GM20431 (cell line): ENCODE data around the gene EEPD1.

ENCODE experiments used
- in situ Hi-C: fragments of 300-500 bp; cut with MseI, MboI; formaldehyde crosslinking; loops from one replicate; pipeline ENCODE4 v1.15.0; 2020; ENCODE audit warnings: low sequenced_read_pairs; ENCODE audit not compliant: unreplicated experiment

The EEPD1 gene

GRCh38 chr7:36188266-36188665 lies 35.2 kb downstream of the EEPD1 start:
- in situ Hi-C loops, result no loop called here

- in situ Hi-C loops, result no loop called here
Measured at GRCh38 chr7:36188906-36189305, 35.9 kb downstream of the EEPD1 start.

DNA sequence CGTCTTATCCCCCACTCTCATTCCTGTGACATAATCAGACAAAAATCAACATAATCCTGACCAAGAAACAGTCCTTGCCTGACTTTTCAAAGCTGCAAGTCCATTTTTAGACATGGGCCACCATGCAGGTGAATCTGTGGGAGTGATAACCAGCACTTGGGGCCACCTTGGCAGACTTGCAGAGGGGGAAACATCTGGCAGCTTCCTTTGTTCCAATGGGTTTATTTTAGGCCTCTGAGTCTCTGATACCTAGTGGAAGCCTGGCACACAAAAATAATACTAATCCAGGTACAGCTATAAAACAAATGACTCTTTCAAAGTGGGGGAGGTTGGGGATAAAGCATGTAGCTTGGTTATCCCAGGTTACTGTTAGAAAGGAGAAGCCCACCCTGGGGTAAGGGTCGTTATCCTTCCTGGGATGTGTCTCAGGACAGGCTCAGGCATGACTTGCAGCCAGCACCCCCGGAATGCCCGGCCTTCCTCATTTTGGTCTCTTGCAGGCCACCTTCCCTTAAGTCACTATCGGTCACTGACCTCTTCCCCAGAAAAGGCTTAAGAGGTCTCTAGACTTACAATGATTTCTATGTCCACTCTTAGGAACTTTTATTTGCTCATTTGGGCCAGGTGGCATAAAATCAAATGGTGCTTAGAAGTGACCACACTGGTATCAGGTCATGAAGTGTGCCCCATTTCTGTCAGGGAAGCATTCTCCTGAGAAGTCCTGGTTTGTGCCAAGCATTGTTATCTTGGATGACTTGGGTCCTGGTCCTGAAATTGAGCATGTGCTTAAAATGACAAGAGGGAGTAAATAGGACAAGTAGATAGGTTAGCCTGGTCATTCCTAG lies 37.6 kb downstream of the EEPD1 start:
- in situ Hi-C loops, result no loop called here

GRCh38 chr7:36191292-36191920 lies 38.4 kb downstream of the EEPD1 start:
- in situ Hi-C loops, result no loop called here

DNA sequence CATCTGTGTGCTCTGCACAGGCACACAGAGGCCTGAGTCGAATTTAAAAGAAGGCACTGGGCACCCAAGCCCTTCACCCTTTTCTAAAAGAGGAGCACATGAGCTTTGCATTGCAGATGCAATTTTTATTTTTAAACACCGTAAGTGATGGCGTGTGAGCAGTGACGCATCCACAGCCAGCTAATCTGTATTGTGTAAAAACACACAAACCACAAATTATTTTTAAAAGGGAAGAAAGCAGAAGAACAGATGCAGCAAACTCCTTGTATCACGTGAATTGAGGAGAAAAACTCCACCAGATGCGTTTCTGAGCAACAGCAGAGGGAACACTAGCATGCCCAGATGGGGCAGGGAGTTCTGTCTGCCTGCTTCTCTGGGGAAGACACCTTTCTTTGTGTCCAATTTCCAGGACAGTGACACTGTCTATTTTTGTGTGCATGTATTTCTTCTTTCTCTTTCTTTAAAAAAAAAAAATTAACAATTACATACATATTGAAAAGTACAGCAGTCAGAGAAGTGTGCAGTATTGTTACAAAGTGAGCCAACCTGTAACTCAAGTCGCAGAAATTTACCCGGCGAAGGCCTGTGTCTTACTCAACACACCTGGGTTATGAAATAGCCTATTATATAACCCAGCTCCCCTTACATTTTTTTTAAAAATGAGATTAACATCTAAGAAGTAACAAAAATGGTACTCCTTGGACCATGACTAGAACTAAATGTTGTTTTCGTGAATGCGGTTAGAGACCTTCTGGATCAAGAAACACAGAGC lies 39.2 kb downstream of the EEPD1 start:
- in situ Hi-C loops, result no loop called here

GRCh38 chr7:36192877-36193276 lies 39.8 kb downstream of the EEPD1 start:
- in situ Hi-C loops, result no loop called here

- in situ Hi-C loops, result no loop called here
Measured at GRCh38 chr7:36198854-36199266, 45.8 kb downstream of the EEPD1 start.

- in situ Hi-C loops, result no loop called here
Measured at GRCh38 chr7:36199329-36199728, 46.3 kb downstream of the EEPD1 start.

DNA sequence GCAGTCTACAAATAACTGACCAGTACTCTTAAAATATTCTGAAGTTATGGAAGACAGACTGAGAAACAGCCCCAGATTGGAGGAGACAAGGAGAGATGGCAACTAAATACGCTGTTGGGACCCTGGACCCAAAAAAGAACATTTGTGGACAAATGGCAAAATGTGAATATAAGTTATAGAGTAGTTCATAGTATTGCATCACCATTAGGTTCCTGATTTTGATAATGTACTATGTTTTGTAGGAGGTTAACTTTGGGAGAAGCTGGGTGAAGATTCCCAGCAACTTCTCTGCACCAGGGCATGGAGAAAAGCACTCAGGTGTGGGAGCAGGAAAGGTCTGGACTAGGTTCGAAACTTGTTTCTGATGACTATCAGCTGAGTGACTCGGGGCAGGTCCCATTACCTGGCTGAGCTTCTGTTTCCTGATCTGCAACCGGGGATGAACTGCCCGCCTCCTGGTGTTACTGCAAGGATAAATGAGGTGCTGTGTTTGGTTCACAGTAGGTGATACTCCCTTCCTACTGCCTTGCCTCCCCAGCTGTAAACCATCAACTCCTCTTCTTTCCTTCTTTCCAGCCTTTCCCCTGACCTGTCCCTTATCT lies 48.2 kb downstream of the EEPD1 start:
- in situ Hi-C loops, result no loop called here

GRCh38 chr7:36202398-36202797 lies 49.3 kb downstream of the EEPD1 start:
- in situ Hi-C loops, result no loop called here

DNA sequence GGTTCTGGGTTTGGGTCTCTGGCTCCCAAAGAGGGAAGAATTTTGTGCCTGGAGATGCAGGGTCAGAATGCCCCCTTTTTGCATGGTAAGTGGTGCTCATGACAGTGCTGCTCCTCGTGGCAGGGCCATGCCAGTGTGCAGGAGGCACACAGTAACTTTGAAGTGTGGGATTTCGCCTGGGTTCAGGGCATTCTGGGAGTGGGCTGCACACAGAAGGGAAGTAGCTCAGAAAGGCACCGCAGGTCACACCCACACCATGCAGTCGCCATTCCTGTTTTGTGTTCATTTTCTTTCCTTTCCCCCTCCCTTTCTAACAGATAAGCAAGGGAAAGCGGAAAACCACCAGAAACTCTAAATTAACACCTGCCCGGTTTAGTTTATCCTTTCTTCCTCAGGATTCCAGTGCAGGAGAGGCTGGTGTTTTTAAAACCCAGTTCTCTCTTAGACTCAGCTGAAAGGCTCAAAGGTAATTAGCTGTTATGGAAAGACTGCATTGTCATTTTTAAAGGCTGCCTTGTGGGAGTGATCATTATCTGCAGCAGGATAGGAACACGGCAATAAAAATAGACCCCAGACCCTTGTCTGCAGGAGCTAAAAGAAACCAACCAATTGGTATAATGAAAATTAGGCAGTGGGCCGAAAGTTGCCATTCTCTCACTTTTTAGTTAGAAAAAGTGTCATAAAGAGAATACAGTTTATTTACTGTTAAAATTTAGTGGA lies 50.2 kb downstream of the EEPD1 start:
- in situ Hi-C loops, result no loop called here

DNA sequence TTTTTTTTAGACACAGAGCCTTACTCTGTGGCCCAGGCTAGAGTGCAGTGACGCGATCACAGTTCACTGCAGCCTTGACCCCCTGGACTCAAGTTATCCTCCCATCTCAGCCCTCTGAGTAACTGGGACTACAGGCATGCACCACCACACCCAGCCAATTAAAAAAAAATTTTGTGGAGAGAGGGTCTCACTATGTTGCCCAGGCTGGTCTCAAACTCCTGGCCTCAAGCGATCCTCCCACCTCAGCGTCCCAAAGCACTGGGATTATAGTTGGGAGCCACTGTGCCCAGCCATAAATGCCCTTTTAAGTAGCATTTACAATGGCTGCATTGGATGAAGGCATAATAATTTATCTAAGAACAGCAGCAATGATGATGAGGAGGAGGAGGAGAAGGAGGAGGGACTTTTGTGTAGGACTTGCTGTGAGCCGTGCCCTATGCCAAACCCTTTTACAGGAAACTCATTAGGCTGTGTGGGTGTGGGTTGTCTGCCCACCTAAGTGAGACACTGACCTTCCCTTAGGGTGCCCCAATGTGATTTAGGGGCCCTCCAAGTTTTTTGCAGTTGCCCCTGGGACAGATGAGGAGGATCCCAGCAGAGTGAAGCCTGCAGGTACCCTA lies 51.1 kb downstream of the EEPD1 start:
- in situ Hi-C loops, result no loop called here

- in situ Hi-C loops, result no loop called here
Measured at GRCh38 chr7:36204929-36205635, 52.0 kb downstream of the EEPD1 start.

GRCh38 chr7:36205803-36206202 lies 52.7 kb downstream of the EEPD1 start:
- in situ Hi-C loops, result no loop called here

- in situ Hi-C loops, result no loop called here
Measured at GRCh38 chr7:36207451-36208291, 54.6 kb downstream of the EEPD1 start.

- in situ Hi-C loops, result no loop called here
Measured at GRCh38 chr7:36208426-36208825, 55.4 kb downstream of the EEPD1 start.

DNA sequence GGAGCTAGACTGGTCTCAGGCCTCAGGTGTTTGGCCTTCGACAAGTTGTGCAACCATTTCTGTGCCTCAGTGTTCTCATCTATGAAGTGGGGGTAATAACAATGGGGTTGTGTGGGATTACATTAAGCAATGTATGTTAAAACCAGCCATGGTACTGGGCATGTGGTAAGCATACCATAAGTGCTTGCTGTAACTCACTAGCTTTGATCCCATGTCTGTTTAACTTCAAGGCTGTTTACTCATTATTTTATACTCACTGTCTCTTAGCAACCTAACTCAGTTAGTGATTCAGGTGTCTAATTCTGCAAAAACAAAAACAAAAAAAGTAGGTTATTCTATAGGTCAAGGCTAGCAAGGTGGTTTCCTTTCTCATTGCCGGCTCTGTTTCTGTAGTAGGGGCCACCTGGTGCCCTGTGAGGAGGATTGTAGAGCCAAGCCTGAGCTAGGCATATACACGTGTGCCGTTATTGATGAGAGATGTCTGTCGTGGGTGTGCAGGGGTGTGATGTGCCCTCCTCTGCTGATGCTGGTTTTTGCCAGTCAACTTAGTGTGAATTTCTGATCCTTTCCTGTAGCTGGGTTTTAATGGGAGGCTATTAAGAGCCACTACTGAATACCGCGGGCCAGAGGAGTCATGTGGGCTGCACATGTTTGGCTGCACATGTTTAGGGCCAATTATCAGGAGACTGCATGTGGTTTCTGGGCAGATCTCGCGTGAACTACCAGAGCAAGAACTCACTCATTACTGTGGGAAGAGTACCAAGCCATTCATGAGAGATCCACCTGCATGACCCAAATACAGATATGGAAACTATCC lies 56.2 kb downstream of the EEPD1 start:
- in situ Hi-C loops, result no loop called here
